Ramos (cell line): ENCODE results near the gene ADAMTS2.
"Not testable (repeated sequence)": the region's sequence is repeated elsewhere in the genome, so short reads cannot be mapped to it uniquely, and the experiment has no call there.

Experiments
- in situ Hi-C: fragments of 300-500 bp; cut with MboI; formaldehyde crosslinking; loops from one replicate; pipeline ENCODE4 v1.14.3; 2022; ENCODE audit warnings: low sequenced_read_pairs; ENCODE audit not compliant: unreplicated experiment

ADAMTS2 gene

GRCh38 chr5:179327021-179327735 is 18.1 kb downstream of the ADAMTS2 start:
- in situ Hi-C loops: no loop called here

GRCh38 chr5:179326122-179326927 is 18.9 kb downstream of the ADAMTS2 start:
- in situ Hi-C loops: no loop called here

GRCh38 chr5:179325296-179326031 is 19.8 kb downstream of the ADAMTS2 start:
- in situ Hi-C loops: no loop called here

GRCh38 chr5:179324760-179325295 is 20.4 kb downstream of the ADAMTS2 start:
- in situ Hi-C loops: no loop called here

GRCh38 chr5:179324316-179324715 is 20.9 kb downstream of the ADAMTS2 start:
- in situ Hi-C loops: not testable (repeated sequence)

GRCh38 chr5:179323026-179323870 is 22.0 kb downstream of the ADAMTS2 start:
- in situ Hi-C loops: no loop called here

GRCh38 chr5:179322071-179323025 is 22.9 kb downstream of the ADAMTS2 start:
- in situ Hi-C loops: no loop called here

GRCh38 chr5:179321206-179321987 is 23.9 kb downstream of the ADAMTS2 start:
- in situ Hi-C loops: no loop called here

GRCh38 chr5:179319741-179320281 is 25.4 kb downstream of the ADAMTS2 start:
- in situ Hi-C loops: no loop called here

- in situ Hi-C loops: no loop called here
Measured at GRCh38 chr5:179319123-179319522, 26.1 kb downstream of the ADAMTS2 start.

- in situ Hi-C loops: no loop called here
Measured at GRCh38 chr5:179318221-179318955, 26.9 kb downstream of the ADAMTS2 start.

- in situ Hi-C loops: no loop called here
Measured at GRCh38 chr5:179317411-179318220, 27.6 kb downstream of the ADAMTS2 start.

GRCh38 chr5:179316982-179317381 is 28.3 kb downstream of the ADAMTS2 start:
- in situ Hi-C loops: no loop called here

GRCh38 chr5:179316111-179316551 is 29.1 kb downstream of the ADAMTS2 start:
- in situ Hi-C loops: no loop called here

GRCh38 chr5:179315356-179315890 is 29.8 kb downstream of the ADAMTS2 start:
- in situ Hi-C loops: no loop called here
